GM12878 (cell line): Measurements from ENCODE around the gene CEND1. TPM values are rescaled to one million over a fixed set of nuclear protein-coding genes. Genes with fewer than 3 reads are reported as not detected.

Experiments used
- HDAC6 ChIP-seq: fragments of 200-600 bp; sonication (generic); IDR thresholded peaks from one replicate; pipeline ENCODE4 v1.8.0; 2017; ENCODE audit warnings: antibody characterized with exemption; ENCODE audit not compliant: unreplicated experiment
- HDGF ChIP-seq: fragments of 450-650 bp; IDR thresholded peaks from 2 replicates; pipeline ENCODE4 v1.6.1; 2016; ENCODE audit warnings: antibody characterized with exemption
- MEF2B ChIP-seq: fragments of 450-650 bp; IDR thresholded peaks from 2 replicates; pipeline ENCODE4 v1.6.1; 2018; ENCODE audit warnings: mild to moderate bottlenecking, moderate library complexity; ENCODE audit not compliant: partially characterized antibody, poor library complexity, severe bottlenecking
- NFIC ChIP-seq: IDR thresholded peaks from 2 replicates; pipeline ENCODE4 v1.6.1; 2012; ENCODE audit warnings: low read depth, mild to moderate bottlenecking, inconsistent platforms, low read length, moderate library complexity
- POLR2AphosphoS5 ChIP-seq: IDR thresholded peaks from 2 replicates; pipeline ENCODE4 v1.6.1; 2011; ENCODE audit warnings: mild to moderate bottlenecking, low read length, inconsistent platforms
- RCOR1 ChIP-seq: conservative IDR thresholded peaks from 2 replicates; pipeline ENCODE4 v1.6.1; 2012; ENCODE audit warnings: low read depth, low read length, improper control_type of control experiment
- RFX5 ChIP-seq: IDR thresholded peaks from 2 replicates; pipeline ENCODE4 v1.6.1; 2011; ENCODE audit warnings: low read depth, low read length, improper control_type of control experiment
- TARDBP ChIP-seq: IDR thresholded peaks from 2 replicates; pipeline ENCODE4 v1.6.1; 2016; ENCODE audit warnings: borderline replicate concordance
- polyA plus RNA-seq, 11 experiments: library from polyadenylated mRNA; depleted of rRNA in 4 of 11; unstranded in 6 of 11; stranded (reverse) in 5 of 11; fragments of >200 nt; fragmentation: Nextera tagmentation in 4 of 11; fragmentation: Illumina TruSeq in 1 of 11; extraction: Ambion mirVana in 4 of 11; extraction: Trizol in 1 of 11; gene quantifications; 1 replicate in 1 of 11; 2 replicates in 10 of 11; pipeline versions ENCODE4 v1.2.1 to v1.2.3, GENCODE V29; 2011 to 2016; ENCODE audit warnings: inconsistent platforms in 2 of 11, missing spikeins in 2 of 11, low read depth in 1 of 11
- total RNA-seq, 4 experiments: library from RNA; depleted of rRNA in 3 of 4; stranded (reverse); fragments of >200 nt in 3 of 4; fragmentation: Illumina TruSeq in 1 of 4; extraction: Trizol in 1 of 4; gene quantifications; 2 replicates each; pipeline versions ENCODE4 v1.2.1 to v1.2.3, GENCODE V29; 2013 to 2021
- TF ChIP-seq, protein P1 (sequence below): IDR thresholded peaks from 2 replicates; pipeline ENCODE4 v1.6.1; 2011; ENCODE audit warnings: low read depth, mild to moderate bottlenecking, low read length, moderate library complexity, borderline replicate concordance; ENCODE audit errors: extremely low read depth
- TF ChIP-seq, protein P2 (sequence below): fragments of 450-650 bp; IDR thresholded peaks from 2 replicates; pipeline ENCODE4 v1.6.1; 2018; ENCODE audit warnings: borderline replicate concordance, mild to moderate bottlenecking; ENCODE audit not compliant: partially characterized antibody

Gene CEND1
- total and polyA plus RNA-seq, 10 of the 15 experiments (the other 5 are each of a cell fraction or from before 2014, with no cell fraction given), result 0.31 to 13.6 (median 7.2) TPM; not detected in 1

DNA sequence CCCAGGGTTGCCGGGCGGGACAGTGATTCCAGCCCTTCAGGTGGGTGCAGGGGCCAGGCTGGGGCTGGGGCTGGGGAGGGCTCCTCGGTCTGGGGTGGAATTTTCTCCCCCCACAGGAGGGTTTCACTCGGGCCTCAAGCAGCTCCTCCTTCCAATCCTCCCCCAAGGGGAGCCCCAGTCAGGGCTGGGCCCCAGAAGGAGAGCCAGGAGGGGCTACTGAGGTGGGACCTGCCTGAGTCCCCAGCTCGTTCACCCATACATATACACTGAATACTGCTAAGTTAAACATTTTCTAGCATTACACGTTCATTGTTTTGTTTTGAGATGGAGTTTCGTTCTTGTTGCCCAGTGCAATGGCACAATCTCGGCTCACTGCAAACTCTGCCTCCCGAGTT lies 36.3 kb upstream of the CEND1 start (continued):
- TF ChIP-seq, protein P1, sequence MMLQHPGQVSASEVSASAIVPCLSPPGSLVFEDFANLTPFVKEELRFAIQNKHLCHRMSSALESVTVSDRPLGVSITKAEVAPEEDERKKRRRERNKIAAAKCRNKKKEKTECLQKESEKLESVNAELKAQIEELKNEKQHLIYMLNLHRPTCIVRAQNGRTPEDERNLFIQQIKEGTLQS, result no peak
- TF ChIP-seq HDAC6 (no peak), RFX5 (no peak), HDGF (no peak), NFIC (no peak), POLR2AphosphoS5 (no peak), RCOR1 (no peak), MEF2B (no peak), TARDBP (no peak)
- TF ChIP-seq, protein P2, sequence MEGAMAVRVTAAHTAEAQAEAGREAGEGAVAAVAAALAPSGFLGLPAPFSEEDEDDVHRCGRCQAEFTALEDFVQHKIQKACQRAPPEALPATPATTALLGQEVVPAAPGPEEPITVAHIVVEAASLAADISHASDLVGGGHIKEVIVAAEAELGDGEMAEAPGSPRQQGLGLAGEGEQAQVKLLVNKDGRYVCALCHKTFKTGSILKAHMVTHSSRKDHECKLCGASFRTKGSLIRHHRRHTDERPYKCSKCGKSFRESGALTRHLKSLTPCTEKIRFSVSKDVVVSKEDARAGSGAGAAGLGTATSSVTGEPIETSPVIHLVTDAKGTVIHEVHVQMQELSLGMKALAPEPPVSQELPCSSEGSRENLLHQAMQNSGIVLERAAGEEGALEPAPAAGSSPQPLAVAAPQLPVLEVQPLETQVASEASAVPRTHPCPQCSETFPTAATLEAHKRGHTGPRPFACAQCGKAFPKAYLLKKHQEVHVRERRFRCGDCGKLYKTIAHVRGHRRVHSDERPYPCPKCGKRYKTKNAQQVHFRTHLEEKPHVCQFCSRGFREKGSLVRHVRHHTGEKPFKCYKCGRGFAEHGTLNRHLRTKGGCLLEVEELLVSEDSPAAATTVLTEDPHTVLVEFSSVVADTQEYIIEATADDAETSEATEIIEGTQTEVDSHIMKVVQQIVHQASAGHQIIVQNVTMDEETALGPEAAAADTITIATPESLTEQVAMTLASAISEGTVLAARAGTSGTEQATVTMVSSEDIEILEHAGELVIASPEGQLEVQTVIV, result no peak
